Osteoblast (primary cell): ENCODE measurements around the gene SMG7. TPM values are rescaled to one million over a fixed set of nuclear protein-coding genes. Genes with fewer than 3 reads are reported as not detected.

Source experiments
- DNase-seq: peaks from one replicate; pipeline ENCODE4 v3.0.0; 2011; ENCODE audit warnings: low spot score, mixed read lengths; ENCODE audit not compliant: insufficient read length; ENCODE audit errors: missing footprints
- H2AFZ ChIP-seq: 2 replicates; pipeline ENCODE4 v1.6.0; 2011; ENCODE audit warnings: mild to moderate bottlenecking, low read length
- H3K27ac ChIP-seq: 2 replicates; pipeline ENCODE4 v1.5.1; 2011; ENCODE audit warnings: mild to moderate bottlenecking, low read depth, low read length, moderate library complexity
- H3K27me3 ChIP-seq: 2 replicates; pipeline ENCODE4 v1.6.0; 2012; ENCODE audit warnings: mild to moderate bottlenecking, control low read depth, inconsistent platforms, low read length, moderate library complexity; ENCODE audit not compliant: insufficient read depth
- H3K36me3 ChIP-seq: 2 replicates; pipeline ENCODE4 v1.5.1; 2011; ENCODE audit warnings: mild to moderate bottlenecking, low read length, control low read depth, moderate library complexity; ENCODE audit not compliant: insufficient read depth
- H3K4me1 ChIP-seq: 2 replicates; pipeline ENCODE4 v1.5.1; 2011; ENCODE audit warnings: mild to moderate bottlenecking, low read length, control low read depth, moderate library complexity; ENCODE audit not compliant: insufficient read depth
- H3K4me2 ChIP-seq: 2 replicates; pipeline ENCODE4 v1.6.0; 2011; ENCODE audit warnings: mild to moderate bottlenecking, low read length; ENCODE audit not compliant: insufficient read depth
- H3K4me3 ChIP-seq: fragments of 200-600 bp; sonication (generic); 3 replicates; pipeline ENCODE4 v1.5.1; 2012; ENCODE audit warnings: mild to moderate bottlenecking, low read length, inconsistent platforms; ENCODE audit not compliant: insufficient read depth
- H3K79me2 ChIP-seq: 2 replicates; pipeline ENCODE4 v1.6.0; 2012; ENCODE audit warnings: mild to moderate bottlenecking, low read length, control low read depth, inconsistent platforms; ENCODE audit not compliant: insufficient read depth
- H3K9me3 ChIP-seq: 2 replicates; pipeline ENCODE4 v1.5.1; 2011; ENCODE audit warnings: low read depth, low read length, control low read depth
- H4K20me1 ChIP-seq: 2 replicates; pipeline ENCODE4 v1.6.0; 2012; ENCODE audit warnings: mild to moderate bottlenecking, low read length, control low read depth; ENCODE audit not compliant: insufficient read depth
- total RNA-seq: library from RNA; depleted of rRNA; stranded (reverse); fragments of >200 nt; gene quantifications from 2 replicates; pipeline ENCODE4 v1.2.3, GENCODE V29; 2012
- TF ChIP-seq, protein P1 (sequence below): IDR thresholded peaks from 2 replicates; pipeline ENCODE4 v1.5.1; 2011; ENCODE audit warnings: mild to moderate bottlenecking, low read depth, low read length, moderate library complexity; ENCODE audit errors: extremely low read depth

The SMG7 gene
- total RNA-seq, 1 donor: 25.0 TPM

- H2AFZ ChIP-seq: no peak overlapping the region
- no peak overlapping the region for H3K4me3 ChIP-seq
- H3K9me3 ChIP-seq: no peaks in the 10 kb centered on the region
- no peak for DNase-seq
- no peaks in the 10 kb centered on the region for H3K36me3 ChIP-seq
- H4K20me1 ChIP-seq: no peaks in the 10 kb centered on the region
- H3K79me2 ChIP-seq: no peaks in the 10 kb centered on the region
- TF ChIP-seq, protein P1, sequence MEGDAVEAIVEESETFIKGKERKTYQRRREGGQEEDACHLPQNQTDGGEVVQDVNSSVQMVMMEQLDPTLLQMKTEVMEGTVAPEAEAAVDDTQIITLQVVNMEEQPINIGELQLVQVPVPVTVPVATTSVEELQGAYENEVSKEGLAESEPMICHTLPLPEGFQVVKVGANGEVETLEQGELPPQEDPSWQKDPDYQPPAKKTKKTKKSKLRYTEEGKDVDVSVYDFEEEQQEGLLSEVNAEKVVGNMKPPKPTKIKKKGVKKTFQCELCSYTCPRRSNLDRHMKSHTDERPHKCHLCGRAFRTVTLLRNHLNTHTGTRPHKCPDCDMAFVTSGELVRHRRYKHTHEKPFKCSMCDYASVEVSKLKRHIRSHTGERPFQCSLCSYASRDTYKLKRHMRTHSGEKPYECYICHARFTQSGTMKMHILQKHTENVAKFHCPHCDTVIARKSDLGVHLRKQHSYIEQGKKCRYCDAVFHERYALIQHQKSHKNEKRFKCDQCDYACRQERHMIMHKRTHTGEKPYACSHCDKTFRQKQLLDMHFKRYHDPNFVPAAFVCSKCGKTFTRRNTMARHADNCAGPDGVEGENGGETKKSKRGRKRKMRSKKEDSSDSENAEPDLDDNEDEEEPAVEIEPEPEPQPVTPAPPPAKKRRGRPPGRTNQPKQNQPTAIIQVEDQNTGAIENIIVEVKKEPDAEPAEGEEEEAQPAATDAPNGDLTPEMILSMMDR: no peak
- no peak overlapping the region for H3K4me2 ChIP-seq
- no peaks in the 10 kb centered on the region for H3K4me1 ChIP-seq
- H3K27me3 ChIP-seq: no peaks in the 10 kb centered on the region
- H3K27ac ChIP-seq: no peak overlapping the region
These were observed 116.5 kb downstream of the SMG7 start for GRCh38 chr1:183588827-183589226.

GRCh38 chr1:183589384-183589783 lies 117.1 kb downstream of the SMG7 start:
- TF ChIP-seq, protein P1: no peak
- no peaks in the 10 kb centered on the region for H3K9me3 ChIP-seq
- no peaks in the 10 kb centered on the region for H3K36me3 ChIP-seq
- no peak overlapping the region for H2AFZ ChIP-seq
- no peak for DNase-seq
- no peak overlapping the region for H3K27ac ChIP-seq
- H3K27me3 ChIP-seq: no peaks in the 10 kb centered on the region
- no peaks in the 10 kb centered on the region for H3K4me1 ChIP-seq
- no peaks in the 10 kb centered on the region for H3K79me2 ChIP-seq
- H3K4me3 ChIP-seq: no peak overlapping the region
- H3K4me2 ChIP-seq: no peak overlapping the region
- H4K20me1 ChIP-seq: no peaks in the 10 kb centered on the region

- Histone ChIP-seq H2AFZ (no peak overlapping the region), H3K36me3 (no peaks in the 10 kb centered on the region), H3K27me3 (no peaks in the 10 kb centered on the region), H3K9me3 (no peaks in the 10 kb centered on the region), H4K20me1 (no peaks in the 10 kb centered on the region), H3K27ac (no peak overlapping the region), H3K4me1 (no peaks in the 10 kb centered on the region), H3K79me2 (no peaks in the 10 kb centered on the region), H3K4me2 (no peak overlapping the region), H3K4me3 (no peak overlapping the region)
- DNase-seq: no peak
- TF ChIP-seq, protein P1: no peak
These were observed 117.6 kb downstream of the SMG7 start for GRCh38 chr1:183589874-183590243.

GRCh38 chr1:183590244-183591191 lies 118.2 kb downstream of the SMG7 start, which contains the start of gene NCF2:
Gene NCF2 (minus strand): TSS chr1:183590459. CDS start chr1:183590329, 130 bp downstream.
- no peak within 1 kb of the TSS for H3K27ac ChIP-seq
- no peaks in the 10 kb centered on the region for H3K4me1 ChIP-seq
- H4K20me1 ChIP-seq: no peaks in the 10 kb centered on the region
- DNase-seq: no peak
- H3K79me2 ChIP-seq: no peaks in the 10 kb centered on the region
- TF ChIP-seq, protein P1: no peak
- no peak within 1 kb of the TSS for H3K4me2 ChIP-seq
- no peak within 1 kb of the TSS for H3K4me3 ChIP-seq
- H3K27me3 ChIP-seq: no peaks in the 10 kb centered on the region
- no peak within 1 kb of the TSS for H2AFZ ChIP-seq
- H3K9me3 ChIP-seq: no peaks in the 10 kb centered on the region
- no peaks in the 10 kb centered on the region for H3K36me3 ChIP-seq
